HG03175 (cell line): ENCODE results near the gene ATP1A2.
"Not testable (repeated sequence)": the region's sequence is repeated elsewhere in the genome, so short reads cannot be mapped to it uniquely, and the experiment has no call there.

Experiments used
- ATAC-seq: cut with Tn5 transposase; IDR thresholded peaks from one replicate; pipeline ENCODE4 v1.9.1; 2021; ENCODE audit warnings: mild to moderate bottlenecking, moderate library complexity; ENCODE audit not compliant: unreplicated experiment

The ATP1A2 gene

DNA sequence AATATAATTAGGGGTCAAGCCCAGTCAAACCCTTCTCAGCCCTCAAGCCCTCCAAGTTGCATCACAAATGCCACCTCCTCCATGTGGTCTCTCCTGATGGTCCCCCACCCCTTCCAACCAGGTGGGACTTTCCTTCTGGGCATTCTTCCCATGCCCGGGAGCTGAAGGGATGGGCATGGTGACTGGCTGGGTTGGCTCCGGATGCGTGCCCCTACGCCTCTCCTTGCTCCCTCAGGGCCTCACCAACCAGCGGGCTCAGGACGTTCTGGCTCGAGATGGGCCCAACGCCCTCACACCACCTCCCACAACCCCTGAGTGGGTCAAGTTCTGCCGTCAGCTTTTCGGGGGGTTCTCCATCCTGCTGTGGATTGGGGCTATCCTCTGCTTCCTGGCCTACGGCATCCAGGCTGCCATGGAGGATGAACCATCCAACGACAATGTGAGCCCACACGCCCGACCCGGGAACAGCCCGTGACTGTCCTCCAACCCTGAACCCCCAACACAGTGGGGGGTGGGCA is 7.5 kb downstream of the ATP1A2 start:
- no peak for ATAC-seq

DNA sequence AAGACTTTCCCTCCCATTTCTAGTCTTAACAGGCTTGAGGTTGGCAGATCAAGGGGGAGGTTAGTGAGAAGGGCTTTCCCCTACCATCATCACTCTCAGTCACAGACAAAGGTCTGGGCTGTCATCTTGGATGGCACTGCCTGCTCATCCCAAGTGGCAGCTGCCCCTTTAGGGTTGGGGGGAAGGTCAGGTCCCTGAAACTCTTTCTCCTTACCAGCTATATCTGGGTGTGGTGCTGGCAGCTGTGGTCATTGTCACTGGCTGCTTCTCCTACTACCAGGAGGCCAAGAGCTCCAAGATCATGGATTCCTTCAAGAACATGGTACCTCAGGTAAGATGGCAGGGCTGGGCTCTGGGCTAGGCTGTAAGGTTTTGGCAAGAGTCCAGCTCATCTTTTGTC is 8.2 kb downstream of the ATP1A2 start:
- no peak for ATAC-seq

DNA sequence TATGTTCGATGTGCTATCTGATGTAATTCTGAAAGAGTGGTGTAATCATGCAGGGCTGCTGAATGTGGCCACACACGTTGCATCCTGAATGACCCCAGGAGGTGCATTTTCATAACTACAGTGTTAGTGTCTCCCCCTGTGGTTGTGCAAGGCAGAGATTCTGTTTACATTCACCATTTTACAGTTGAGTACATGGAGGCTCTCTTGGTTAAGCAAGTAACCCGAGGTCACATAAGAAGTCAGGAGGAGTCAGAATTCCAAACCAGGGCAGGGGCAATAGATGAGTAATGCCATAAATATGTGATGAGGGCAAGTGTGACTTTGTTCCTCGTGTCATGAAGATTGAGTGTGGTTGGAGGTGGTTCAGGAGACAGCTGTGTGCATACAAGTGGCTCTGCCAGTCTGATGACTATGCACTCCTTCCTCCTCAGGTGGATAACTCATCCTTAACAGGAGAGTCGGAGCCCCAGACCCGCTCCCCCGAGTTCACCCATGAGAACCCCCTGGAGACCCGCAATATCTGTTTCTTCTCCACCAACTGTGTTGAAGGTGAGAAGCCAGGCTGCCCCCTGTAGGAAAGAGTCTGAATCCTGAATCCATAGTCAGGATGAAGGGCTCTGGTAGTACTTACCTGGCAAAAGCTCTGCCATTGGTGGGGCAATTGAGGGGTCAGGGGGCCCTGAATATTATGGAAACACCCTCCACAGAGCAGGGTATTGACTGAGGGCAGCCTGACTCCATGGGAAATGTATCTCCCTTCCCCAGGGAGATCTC is 9.3 kb downstream of the ATP1A2 start:
- ATAC-seq, result no peak

DNA sequence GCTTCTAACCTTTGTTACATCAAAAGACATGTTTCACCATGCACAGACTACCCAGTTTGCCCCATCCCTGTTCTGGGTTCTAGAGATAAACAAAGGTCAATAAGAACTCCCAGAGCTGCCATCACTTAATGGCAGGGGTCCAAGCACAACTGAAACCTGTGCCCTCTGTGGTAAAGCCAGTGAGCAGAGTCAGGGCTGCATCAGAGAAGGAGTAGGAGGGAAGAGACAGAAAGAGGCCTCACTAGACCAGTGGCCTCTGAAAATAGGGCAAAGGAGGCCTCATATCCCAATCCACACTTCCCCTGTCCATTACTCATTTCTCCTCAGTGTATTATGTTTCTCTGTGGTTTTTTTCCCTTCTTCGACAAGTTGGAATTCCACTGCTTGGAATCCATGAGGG is 10.2 kb downstream of the ATP1A2 start:
- no peak for ATAC-seq

DNA sequence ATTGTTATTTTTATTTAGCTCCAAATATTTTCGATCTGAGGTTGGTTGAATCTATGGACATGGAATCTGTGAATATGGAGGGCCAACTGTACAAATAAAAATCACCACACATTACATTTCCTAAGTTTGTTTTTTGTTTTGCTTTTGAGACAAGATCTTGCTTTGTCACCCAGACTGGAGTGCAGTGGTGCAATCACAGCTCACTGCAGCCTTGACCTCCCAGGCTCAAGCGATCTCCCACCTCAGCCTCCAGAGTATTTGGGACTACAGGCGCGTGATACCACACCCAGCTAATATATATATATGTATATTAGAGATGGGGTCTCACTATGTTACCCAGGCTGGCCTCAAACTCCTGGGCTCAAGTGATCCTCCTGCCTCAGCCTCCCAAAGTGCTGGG is 10.8 kb downstream of the ATP1A2 start:
- not testable (repeated sequence) for ATAC-seq

DNA sequence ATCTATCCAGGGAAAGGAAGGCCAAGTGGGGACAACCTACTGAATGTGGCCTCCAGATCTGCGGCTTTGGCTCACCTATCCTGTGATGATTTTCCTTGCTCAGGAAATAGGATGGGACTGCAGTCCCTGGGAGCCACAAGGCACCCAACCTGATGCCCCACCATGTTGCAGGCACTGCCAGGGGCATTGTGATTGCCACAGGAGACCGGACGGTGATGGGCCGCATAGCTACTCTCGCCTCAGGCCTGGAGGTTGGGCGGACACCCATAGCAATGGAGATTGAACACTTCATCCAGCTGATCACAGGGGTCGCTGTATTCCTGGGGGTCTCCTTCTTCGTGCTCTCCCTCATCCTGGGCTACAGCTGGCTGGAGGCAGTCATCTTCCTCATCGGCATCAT is 11.8 kb downstream of the ATP1A2 start:
- ATAC-seq, result no peak

DNA sequence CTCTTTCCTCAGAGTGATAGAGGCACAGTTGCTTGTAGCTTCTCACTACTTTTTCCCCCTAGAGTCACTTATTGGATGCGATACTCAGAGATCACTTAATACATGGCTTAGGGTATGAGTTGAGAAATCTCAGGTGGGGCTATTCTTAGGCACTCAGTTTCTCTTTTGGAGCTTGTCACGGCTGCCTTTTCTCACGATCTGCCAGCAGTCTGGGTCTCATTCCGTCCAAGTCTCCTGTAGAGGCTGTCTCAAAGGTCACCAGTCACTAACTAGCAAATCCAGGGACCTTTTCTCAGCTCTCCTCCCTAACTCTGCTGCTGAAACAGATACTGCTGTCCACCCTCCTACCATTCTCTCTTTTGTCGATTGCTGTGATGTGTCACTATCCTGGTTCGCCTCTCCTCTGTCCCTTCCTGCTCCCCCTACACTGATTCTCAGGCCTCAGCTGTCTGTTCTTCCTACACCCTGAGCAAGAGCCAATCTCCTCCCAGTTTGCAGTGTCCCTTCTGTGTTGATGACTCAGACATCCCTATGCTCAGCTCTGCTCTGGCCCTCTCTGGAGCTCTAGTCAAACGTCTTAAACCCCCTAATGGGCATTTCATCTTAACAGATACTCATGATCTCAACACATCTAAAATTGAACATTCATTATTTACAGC is 12.4 kb downstream of the ATP1A2 start:
- no peak for ATAC-seq

DNA sequence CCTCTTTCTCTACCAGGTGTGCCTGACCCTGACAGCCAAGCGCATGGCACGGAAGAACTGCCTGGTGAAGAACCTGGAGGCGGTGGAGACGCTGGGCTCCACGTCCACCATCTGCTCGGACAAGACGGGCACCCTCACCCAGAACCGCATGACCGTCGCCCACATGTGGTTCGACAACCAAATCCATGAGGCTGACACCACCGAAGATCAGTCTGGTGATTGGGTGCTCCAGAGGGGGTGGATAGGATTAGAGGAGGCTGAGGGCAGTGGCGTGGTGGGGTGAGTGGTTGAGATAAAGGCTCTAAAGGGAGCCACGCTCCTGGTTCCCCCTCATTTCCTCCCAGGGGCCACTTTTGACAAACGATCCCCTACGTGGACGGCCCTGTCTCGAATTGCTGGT is 13.1 kb downstream of the ATP1A2 start:
- no peak for ATAC-seq

DNA sequence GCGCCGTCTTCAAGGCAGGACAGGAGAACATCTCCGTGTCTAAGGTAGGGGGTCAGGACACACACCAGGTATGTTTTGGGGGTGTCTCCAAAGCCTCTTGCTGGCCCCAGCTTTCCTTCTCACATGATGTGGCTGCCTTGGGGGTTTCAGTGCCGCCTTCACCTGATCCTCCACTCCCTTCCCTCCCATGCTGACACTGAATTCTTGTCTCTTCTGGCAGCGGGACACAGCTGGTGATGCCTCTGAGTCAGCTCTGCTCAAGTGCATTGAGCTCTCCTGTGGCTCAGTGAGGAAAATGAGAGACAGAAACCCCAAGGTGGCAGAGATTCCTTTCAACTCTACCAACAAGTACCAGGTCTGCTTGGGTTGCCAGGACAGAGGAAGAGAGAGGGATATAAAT is 13.5 kb downstream of the ATP1A2 start:
- no peak for ATAC-seq

DNA sequence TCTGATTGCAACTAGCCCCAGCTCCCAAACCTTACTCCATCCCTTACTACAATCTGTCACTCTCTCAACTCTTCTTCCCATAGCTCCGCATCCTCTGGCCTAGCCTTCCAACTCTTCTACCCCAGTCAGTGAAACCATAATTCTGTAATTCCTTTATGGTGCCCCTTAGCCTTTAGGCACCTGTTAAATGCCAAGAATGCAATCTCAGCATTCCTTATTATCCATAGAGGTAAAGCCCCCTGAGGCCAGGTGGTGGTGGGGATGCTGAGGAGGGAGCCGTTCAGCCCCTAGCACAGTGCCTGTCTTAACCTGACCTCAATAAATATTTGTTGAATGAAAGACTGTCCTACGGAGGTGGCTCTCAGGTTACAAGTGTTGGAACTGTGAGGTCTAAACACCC is 14.0 kb downstream of the ATP1A2 start:
- no peak for ATAC-seq

DNA sequence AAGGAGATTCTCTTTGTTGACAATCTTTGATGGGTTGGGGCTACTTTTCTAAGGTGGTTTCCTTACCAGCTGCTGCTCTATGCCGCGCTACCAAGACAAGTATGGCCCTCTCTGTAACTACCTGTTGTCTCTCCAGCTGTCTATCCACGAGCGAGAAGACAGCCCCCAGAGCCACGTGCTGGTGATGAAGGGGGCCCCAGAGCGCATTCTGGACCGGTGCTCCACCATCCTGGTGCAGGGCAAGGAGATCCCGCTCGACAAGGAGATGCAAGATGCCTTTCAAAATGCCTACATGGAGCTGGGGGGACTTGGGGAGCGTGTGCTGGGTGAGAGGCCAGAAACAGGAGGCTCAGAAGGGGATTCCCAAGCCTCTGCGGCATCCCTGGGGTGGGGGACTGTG is 14.4 kb downstream of the ATP1A2 start:
- no peak for ATAC-seq

DNA sequence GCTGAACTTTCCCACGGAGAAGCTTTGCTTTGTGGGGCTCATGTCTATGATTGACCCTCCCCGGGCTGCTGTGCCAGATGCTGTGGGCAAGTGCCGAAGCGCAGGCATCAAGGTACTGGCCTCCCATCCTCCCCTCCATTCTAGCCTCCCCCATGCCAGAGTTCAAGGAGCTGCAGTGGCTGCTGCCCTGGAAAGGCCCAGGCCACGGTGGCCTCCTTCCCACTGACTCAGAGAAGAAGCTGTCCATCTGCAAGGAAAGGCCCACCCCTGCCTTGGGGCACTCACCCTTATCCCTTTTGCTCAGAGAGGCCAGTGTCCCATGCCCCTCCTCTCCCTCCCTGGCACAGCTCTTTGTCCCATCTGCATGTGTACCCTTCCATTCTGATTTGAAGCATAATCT is 14.9 kb downstream of the ATP1A2 start:
- no peak for ATAC-seq

DNA sequence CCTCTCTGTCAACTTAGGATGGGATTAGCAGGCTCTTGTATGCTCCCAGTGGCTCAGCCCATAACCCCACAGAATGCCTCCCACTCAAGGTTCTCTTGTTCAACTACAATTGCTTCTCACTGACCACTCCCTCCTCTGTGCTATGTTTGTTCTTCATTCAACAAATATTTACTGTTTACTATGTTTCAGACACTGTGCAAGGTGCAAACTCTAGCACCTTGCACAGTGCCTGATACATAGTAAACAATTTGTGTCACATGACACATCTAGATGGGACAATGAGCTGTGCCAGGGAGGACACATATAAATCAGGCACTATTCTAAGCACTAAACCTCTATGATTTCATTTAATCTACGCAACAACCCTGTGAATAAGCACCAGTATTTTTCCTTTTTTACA is 15.4 kb downstream of the ATP1A2 start:
- ATAC-seq, result no peak

DNA sequence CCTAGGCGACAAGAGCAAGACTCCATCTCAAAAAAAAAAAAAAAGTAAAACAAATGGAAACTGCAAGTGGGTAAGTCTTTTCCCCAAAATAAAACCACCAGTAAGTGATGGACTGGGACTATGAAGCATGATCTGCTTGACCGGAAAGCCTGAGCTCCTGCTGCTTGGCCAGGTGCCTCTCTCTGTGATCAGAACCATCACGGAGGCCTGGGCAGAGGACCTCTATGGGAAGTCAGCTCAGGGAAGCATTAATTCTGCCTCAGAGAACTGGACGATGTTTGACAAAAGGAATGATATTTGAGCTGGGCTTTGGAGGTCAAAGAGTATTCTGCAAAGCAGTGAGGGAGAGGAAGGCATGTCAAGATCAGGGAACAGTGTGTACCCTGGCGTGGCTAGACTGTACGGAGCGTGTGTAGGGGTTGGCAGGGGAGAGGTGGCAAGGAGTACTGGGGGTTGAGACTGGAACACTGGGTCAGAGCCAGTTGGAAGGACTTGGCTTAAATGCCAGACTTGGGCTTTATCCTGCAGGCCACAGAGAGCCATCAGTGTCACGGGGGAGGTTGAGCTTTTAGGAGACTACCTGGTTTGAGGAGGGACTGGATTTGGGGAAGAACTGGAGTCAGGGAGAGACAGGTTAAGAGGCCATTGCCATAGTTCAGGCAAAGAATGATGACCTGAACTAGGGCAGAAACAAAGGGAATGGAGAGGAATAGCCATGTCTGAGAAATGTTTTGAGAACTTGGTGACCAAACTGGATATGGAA is 16.4 kb downstream of the ATP1A2 start:
- ATAC-seq, result no peak

DNA sequence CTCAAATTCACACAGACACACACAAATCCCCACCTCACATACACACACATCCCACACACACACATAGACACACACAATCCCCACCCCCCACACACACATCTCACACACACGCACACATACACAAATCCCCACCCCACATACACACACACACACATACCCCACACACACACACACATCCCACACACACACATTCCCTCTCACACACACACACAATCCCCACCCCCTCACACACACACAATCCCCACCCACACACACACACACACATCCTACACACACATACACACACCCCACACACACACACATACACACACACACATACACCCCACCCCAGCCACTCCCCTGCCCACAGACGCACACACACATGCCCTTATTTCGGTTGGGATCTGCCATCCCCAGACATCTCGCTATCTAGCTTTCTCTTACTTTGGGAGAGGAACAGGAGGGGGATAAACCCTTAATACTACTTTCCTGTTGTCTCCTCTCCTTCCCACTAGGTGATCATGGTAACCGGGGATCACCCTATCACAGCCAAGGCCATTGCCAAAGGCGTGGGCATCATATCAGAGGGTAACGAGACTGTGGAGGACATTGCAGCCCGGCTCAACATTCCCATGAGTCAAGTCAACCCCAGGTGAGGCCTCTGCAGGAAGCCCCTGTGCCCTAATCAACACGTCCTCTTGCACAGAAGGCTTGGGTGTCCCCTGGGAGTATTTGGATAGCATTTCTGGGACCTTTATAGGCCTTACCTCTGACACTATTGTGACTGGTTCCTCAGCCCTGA is 18.6 kb downstream of the ATP1A2 start:
- ATAC-seq, result no peak

DNA sequence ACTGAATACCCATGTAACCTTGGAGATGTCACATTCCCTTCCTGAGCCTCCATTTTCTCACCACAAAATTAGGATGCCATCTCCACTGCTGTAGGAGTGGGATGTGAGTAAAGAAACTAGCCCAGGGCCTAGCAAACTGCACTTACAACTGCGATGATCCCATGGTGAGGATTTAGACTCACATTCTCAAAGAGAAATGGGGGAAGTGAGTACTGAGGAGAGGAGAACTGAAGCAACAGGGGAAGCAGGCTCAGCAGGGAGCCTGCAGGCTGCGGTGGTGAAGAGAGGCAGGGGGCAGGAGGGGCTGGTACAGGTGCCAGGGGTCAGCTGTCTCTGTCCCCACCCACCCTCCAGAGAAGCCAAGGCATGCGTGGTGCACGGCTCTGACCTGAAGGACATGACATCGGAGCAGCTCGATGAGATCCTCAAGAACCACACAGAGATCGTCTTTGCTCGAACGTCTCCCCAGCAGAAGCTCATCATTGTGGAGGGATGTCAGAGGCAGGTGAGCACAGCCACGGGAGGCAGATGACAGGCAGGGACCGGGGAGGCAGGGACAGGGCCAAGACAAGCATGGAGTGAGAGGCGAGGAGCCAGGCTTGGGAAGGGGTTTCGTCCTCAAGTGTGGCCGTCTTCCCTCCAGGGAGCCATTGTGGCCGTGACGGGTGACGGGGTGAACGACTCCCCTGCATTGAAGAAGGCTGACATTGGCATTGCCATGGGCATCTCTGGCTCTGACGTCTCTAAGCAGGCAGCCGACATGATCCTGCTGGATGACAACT is 19.4 kb downstream of the ATP1A2 start:
- no peak for ATAC-seq

DNA sequence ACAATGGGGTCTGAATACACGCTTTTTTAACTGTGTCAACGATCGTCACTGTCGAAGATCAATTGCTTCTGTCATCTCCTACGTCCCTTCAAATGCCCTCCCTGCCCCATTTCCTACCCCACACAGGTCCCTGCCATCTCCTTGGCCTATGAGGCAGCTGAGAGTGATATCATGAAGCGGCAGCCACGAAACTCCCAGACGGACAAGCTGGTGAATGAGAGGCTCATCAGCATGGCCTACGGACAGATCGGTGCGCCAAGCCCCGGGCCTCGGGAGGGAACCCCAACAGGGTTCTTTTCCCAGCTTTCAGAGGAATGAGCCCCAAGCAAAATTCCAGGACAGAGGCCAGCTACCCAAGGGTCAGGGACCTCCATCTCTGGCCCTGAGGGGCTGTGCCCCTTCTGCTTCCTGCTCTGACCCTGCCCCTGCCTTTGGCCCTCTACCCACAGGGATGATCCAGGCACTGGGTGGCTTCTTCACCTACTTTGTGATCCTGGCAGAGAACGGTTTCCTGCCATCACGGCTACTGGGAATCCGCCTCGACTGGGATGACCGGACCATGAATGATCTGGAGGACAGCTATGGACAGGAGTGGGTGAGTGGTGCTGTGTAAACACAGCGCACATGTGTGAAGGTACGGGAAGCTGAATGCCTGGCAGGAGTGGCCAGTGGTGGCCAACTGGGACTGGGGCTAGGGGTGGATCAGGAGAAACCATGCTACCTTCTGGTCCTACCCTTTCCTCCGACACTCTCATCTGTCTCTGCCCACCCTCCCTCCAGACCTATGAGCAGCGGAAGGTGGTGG is 20.8 kb downstream of the ATP1A2 start:
- ATAC-seq, result no peak

DNA sequence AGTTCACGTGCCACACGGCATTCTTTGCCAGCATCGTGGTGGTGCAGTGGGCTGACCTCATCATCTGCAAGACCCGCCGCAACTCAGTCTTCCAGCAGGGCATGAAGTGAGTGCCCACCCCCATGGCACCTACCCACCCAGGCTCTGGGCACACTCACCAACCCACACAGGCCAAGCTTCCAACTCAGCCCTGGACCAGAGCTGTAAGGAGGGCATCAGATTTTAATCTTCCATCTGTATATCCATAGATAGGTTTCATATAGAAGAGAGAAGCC is 21.3 kb downstream of the ATP1A2 start:
- no peak for ATAC-seq

DNA sequence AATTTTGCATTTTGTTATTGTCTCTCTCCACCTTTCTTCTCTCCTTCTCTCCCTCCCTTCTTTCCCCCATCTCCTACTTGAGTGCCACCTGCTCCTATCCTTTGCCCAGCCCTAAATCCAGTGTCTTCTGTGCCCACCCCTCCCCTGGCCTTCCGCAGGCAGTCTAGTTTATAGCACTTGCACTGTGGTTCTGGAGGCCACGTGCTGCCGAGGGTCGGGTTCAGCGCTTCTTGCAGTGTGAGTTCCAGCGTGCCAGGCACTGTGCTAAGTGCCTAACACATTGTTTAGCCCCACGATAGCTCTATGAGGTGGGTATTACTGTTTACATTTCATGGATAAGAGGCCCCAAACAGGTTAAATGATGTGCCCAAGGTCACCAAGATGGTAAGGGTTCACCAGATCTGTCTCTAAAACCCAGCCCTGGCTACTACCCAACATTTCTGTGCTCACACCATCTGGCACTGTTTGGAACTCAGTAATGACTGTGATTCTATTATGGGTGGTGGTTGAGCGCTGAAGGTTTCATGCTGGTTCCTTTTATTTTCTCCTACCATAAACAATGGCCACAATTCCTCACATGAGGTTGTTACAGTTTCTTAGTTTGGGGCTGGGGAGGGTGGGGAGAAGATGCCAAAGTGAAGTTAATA is 21.8 kb downstream of the ATP1A2 start:
- ATAC-seq, result no peak
